GM23338 (cell line): ENCODE results near the gene VPS37C.

Experiments used
- CTCF ChIP-seq, 2 experiments: fragments of 200-600 bp in 1 of 2; sonication (generic) in 1 of 2; conservative IDR thresholded peaks; 2 replicates each; pipeline versions ENCODE4 v1.5.1 to v1.6.1; 2016 to 2017; ENCODE audit warnings: antibody characterized with exemption in 2 of 2, low read depth in 2 of 2, mild to moderate bottlenecking in 2 of 2, moderate library complexity in 1 of 2
- NANOG ChIP-seq: IDR thresholded peaks from 2 replicates; pipeline ENCODE4 v1.6.1; 2016; ENCODE audit warnings: antibody characterized with exemption, borderline replicate concordance

GRCh38 chr11:61114913-61115312 is 46.3 kb downstream of the VPS37C start:
- no peak for TF ChIP-seq CTCF (conservative IDR thresholded peaks at IDR 0.05; ENCODE audit: low read depth in 2 of 2)
- no peak for TF ChIP-seq NANOG
